GM12864 (cell line): ENCODE measurements around the gene TMEM151B.

Experiments
- DNase-seq: peaks from one replicate; pipeline ENCODE4 v3.0.0-alpha.2; 2011; ENCODE audit warnings: low read depth
- H3K4me3 ChIP-seq: 2 replicates; pipeline ENCODE4 v1.5.1; 2011; ENCODE audit warnings: mild to moderate bottlenecking, low read depth, low read length, control low read depth
- TF ChIP-seq, protein P1 (sequence below): IDR thresholded peaks from 2 replicates; pipeline ENCODE4 v1.5.1; 2011; ENCODE audit warnings: low read depth, mild to moderate bottlenecking, moderate library complexity, low read length, control low read depth, inconsistent platforms; ENCODE audit errors: missing control alignments

The TMEM151B gene

DNA sequence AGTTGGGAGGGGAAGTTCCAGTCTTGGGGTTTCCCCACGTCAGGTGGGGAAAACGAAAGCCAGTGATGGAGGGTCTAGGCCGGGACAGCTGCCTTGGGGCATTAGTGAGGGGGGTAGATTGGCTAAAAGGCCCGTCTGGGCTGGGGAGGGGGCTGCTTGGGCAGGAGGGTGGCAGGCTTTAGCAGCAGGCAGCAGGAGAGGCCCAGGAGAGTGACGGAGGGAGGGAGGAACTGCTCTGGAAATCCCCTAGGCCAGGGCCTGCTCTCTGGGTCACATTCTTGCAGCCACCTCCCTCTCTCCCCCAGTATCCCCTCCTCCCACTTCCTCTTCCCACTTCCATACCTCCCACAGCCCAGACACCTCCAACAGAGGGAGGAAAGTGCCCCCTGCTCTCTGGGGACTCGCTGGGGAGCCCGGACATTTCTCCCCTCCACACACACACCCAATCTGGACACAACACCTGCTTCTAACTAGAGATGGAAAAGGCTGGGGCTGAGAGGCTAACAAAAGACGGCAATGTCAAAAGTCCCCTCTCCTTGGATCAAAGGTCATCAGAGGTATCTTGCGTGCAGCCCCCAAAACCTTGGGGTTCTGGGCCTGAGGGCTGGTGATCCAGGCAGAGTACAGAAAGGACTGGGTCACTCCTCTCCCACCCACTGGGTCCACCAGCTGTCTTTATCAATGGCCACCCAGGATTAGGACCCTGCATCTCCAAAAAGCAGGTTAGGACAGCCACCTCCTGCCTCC, 6.7 kb upstream of the TMEM151B start:
- TF ChIP-seq, protein P1, sequence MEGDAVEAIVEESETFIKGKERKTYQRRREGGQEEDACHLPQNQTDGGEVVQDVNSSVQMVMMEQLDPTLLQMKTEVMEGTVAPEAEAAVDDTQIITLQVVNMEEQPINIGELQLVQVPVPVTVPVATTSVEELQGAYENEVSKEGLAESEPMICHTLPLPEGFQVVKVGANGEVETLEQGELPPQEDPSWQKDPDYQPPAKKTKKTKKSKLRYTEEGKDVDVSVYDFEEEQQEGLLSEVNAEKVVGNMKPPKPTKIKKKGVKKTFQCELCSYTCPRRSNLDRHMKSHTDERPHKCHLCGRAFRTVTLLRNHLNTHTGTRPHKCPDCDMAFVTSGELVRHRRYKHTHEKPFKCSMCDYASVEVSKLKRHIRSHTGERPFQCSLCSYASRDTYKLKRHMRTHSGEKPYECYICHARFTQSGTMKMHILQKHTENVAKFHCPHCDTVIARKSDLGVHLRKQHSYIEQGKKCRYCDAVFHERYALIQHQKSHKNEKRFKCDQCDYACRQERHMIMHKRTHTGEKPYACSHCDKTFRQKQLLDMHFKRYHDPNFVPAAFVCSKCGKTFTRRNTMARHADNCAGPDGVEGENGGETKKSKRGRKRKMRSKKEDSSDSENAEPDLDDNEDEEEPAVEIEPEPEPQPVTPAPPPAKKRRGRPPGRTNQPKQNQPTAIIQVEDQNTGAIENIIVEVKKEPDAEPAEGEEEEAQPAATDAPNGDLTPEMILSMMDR, result no peak
- DNase-seq, result no peak
- H3K4me3 ChIP-seq, result peak overlapping the region; percentile 94

DNA sequence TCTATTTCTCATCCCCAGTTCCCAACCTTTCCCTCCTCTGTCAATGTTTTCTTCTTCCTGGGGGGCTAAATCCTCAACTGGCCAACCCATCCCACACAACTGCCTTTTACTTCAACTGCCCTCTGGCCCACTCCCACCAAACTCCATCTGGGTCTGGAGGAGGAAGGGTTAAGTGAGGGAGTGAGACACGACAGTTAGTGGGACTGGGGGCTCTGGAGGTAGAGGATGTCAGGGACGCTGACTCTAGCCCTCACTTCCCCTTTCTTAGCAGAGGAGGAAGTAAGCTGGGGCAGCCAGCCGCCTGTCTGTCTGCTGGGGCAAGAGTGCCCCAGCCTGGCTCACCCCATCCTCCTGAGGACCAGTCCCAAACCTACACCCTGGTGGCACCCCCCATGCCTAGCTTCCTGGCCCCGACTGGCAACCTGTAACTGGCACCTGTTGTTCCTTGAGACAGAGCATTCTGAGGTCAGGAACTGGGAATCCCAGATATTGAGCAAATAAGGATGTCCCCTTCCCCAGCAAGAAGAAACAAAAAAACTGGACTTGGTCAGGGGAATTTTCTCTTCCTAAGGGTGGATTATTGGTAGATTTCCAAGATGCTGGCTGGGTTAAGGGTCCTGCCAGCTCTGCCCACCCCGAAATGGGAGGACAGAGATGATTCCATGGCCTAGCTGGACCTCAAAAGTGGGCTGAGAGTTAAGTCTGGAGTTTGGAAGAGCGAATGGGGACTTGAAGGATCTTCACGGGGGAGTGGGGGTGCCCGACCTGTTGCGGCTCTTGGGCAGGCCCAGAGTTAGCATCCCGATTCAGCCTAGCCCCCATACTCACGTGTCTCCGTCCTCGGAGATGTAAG, 5.9 kb upstream of the TMEM151B start:
- peak overlapping the region; percentile 94 for H3K4me3 ChIP-seq
- no peak for DNase-seq
- TF ChIP-seq, protein P1, result no peak

DNA sequence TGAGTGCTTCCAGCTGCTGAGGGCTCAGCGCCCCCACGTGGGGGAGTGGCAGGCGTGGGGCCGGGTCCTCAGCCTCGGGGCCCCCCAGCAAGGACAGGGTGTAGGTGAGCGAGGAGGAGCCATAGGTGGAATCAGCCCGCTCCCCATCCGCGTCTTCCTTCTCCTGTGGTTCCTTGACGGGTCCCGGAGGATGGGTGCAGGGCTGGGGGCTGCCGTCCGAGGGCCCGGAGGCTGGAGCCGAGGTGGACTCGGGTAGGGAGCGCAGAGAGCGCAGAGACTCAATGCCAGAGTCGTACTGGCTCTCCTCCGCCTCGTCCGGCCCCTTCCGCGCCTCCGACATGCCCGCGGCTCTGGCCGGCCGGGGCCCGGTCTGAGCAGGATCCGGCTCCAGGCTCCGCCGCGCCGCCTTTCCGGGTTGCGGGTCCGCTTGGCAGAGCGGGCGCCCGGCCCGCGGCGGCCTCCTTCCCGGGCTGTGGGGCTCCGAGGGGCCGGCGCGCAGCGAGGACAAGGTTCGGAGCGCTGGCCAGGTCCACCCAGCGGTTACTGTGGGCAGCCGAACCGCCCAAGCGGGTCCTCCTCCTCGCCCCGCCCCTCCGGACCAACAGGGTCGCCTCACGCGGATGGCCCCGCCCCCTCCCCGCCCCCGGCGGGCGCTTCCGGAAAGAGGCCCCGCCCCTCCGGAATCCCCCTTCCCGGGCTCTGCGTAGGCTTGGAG, 5.1 kb upstream of the TMEM151B start, which contains the start of gene NFKBIE:
NFKBIE (minus strand) TSS at position 545 of the 715 bp plus-strand sequence; CDS start at position 340, 205 bp downstream.
- no peak for DNase-seq
- H3K4me3 ChIP-seq, result peak within 1 kb of the TSS; percentile 94
- TF ChIP-seq, protein P1, result peak; percentile 46

DNA sequence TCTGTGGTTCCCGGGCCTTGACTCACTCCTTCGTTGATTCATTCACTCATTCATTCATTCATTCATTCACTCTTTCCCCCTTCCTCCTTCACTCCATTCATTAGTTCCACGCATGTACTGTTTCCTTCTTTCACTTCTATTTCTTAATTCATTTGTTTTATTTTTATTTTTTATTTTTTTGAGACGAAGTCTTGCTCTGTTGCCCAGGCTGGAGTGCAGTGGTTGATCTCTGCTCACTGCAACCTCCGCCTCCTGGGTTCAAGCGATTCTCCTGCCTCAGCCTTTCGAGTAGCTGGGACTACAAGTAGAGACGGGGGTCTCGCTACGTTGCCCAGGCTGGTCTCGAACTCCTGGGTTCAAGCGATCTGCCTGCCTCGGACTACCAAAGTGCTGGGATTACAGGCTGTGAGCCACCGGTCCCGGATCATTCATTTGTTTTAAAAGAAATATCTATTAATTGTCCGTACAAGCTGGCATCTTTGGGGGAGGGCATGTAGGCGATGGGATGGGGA, 4.5 kb upstream of the TMEM151B start:
- TF ChIP-seq, protein P1, result no peak
- no peak for DNase-seq
- H3K4me3 ChIP-seq, result peak overlapping the region; percentile 94

DNA sequence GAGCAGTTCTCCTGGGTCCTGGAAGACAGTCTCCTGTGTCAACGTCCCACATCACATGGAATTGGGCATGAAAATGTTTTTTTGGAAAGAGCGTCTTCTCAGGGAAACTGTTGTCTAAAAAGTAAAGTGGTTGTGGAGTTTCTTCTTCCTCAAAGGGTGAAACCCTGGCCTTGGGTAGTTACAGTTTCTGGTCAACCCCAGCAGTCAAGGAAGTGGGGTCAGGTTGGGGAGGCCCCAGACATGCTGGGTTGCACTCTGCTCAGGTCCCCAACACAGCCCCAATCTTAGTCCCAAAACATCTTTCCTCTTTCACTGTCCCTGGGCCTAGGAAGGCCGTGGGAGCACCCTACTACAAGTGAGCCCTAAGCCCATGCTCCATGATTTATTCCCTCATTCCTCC, 3.9 kb upstream of the TMEM151B start:
- TF ChIP-seq, protein P1, result no peak
- no peak overlapping the region; the same call in 1 of the 2 replicates for H3K4me3 ChIP-seq
- DNase-seq, result no peak

DNA sequence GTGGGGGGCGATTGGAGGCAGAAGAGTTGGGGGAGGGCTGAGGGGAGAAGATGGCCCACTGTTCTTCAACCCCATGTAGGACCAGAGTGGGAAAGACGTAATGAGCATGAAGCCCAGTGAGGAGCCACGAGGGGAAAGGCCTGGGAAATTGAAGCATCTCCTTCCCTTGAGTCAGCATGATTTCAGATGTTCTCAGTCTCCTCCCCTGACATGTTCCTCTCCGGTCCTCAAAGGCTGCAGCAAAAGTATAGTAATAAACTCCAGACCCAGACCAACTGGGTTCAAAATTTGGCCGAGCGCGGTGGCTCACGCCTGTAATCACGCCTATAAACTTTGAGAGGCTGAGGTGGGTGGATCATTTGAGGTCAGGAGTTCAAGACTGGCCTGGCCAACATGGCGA, 3.0 kb upstream of the TMEM151B start:
- no peak for DNase-seq
- no peak overlapping the region for H3K4me3 ChIP-seq
- TF ChIP-seq, protein P1, result no peak
